ENCODE results near the gene AMZ2. TPM values are rescaled to one million over a fixed set of nuclear protein-coding genes. Genes with fewer than 3 reads are reported as not detected.

Gene AMZ2, protein sequence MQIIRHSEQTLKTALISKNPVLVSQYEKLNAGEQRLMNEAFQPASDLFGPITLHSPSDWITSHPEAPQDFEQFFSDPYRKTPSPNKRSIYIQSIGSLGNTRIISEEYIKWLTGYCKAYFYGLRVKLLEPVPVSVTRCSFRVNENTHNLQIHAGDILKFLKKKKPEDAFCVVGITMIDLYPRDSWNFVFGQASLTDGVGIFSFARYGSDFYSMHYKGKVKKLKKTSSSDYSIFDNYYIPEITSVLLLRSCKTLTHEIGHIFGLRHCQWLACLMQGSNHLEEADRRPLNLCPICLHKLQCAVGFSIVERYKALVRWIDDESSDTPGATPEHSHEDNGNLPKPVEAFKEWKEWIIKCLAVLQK
- 95.9 and 115 TPM in 2 replicates for polyA plus RNA-seq (2012; rRNA removed)
- 131 and 161 TPM in 2 replicates for polyA plus RNA-seq (2012; cell fraction: cytosol; rRNA removed)
- 86.8 and 100 TPM in 2 replicates for polyA plus RNA-seq (2012; cell fraction: nucleus; rRNA removed)

DNA sequence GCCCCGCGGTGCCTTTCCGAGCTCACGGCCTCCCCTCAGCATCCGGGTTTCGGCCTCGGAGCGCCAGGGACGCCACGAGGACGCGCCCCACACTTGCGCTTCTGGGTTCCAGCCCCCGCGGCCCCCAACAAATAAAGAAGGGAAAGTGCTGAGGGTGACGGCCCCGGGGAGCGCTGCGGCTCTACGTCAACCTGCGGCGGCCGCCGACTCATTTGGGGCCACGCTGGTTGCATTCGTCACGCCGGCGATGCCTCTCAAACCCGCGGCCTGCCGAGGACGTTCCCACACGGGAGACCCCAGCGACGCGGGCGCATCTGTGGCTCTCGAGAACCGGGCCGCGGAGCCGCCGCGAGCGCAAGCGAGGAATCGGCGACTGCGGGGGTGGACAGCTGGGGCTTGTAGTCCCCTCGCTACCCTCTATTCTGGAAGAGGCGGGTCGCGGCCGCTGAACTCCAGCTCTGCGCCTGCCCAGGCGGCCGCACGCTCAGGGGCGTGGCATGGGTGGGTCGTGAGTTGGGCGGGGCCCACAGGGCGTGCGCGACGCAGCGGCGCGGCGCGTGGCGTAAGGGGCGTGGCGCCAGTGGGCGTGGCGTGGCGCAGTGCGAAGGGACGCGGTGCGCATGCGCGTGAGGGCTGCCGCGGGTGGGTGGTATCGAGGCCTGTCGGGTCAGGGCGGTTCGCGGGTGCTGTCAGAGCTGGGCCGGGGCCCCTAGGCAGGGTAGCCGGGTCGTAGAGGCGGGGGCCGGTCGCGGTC, at the start of gene AMZ2:
TSS of gene AMZ2 (plus strand) at position 599 of the 754 bp plus-strand sequence. CDS start 2,145 bp downstream, outside the sequence.
- peak within 1 kb of the TSS; percentile 79 to 89 for H3K27ac ChIP-seq (ENCODE audit: low read depth in 2 of 2, low read length in 1 of 2)
- H3K9me3 ChIP-seq = no peaks in the 10 kb centered on the region
- no peaks in the 10 kb centered on the region for H3K27me3 ChIP-seq (ENCODE audit: insufficient read depth)
- peak within 1 kb of the TSS; percentile 76 to 79 for H3K4me3 ChIP-seq (ENCODE audit: low read depth in 2 of 2, low read length in 1 of 2)
- peaks cover 25% of the 10 kb centered on the region for H3K79me2 ChIP-seq (ENCODE audit: insufficient read depth)
- POLR2A ChIA-PET = interaction anchor here (0.5 to 2.8 kb wide), 9 partner anchors 23 to 295 kb away, joined by 3 to 12 read pairs (median 3); partner anchors contain the start of gene WIPI1
- H3K9ac ChIP-seq = peak within 1 kb of the TSS; percentile 74
- H2AFZ ChIP-seq (ENCODE audit: low read depth) = peak within 1 kb of the TSS; percentile 94
- peak within 1 kb of the TSS; percentile 86 for H3K4me2 ChIP-seq
- no peaks in the 10 kb centered on the region for H3K9me2 ChIP-seq
- peaks cover 22 to 23% of the 10 kb centered on the region in 2 experiments for H3K36me3 ChIP-seq (replicated peaks in 1 of 2; ENCODE audit: control insufficient read depth in 1 of 2, insufficient read depth in 2 of 2, low read length in 1 of 2)
- peaks cover 6 to 8% of the 10 kb centered on the region in 2 experiments; a peak in 2 of 4 replicates for H3K4me1 ChIP-seq (ENCODE audit: control insufficient read depth in 1 of 2, insufficient read depth in 2 of 2, low read depth in 1 of 2, low read length in 1 of 2)
- peaks cover 12% of the 10 kb centered on the region for H3F3A ChIP-seq (replicated peaks; ENCODE audit: insufficient read depth)
- CTCF ChIA-PET = interaction anchor here (0.7 to 3.5 kb wide), 13 partner anchors 11 to 228 kb away, joined by 3 to 19 read pairs (median 5); no protein-coding TSS in a partner anchor
- H4K20me1 ChIP-seq (ENCODE audit: insufficient read depth) = no peaks in the 10 kb centered on the region
- peak; percentile 99 for DNase-seq
- WGBS (ENCODE audit: low lambda C conversion rate) = under 1% methylated on average over 49 of the region's 97 CpGs
- TF ChIP-seq RFX5 (IDR thresholded peaks at IDR 0.05; ENCODE audit: low read length) = no peak
- TF ChIP-seq MEF2A (IDR thresholded peaks at IDR 0.05; ENCODE audit: borderline replicate concordance, low read depth) = no peak
- peak; percentile 29; the same call in 1 of the 2 replicates for TF ChIP-seq RCOR1 (IDR thresholded peaks at IDR 0.05; ENCODE audit: low read length)
- TF ChIP-seq ELF1 (IDR thresholded peaks at IDR 0.05) = no peak; the same call in 1 of the 2 replicates
- TF ChIP-seq SIN3A (IDR thresholded peaks at IDR 0.05; ENCODE audit: borderline replicate concordance, low read depth, low read length) = peak; percentile 79; the same call in 1 of the 2 replicates
- TF ChIP-seq MXI1 (IDR thresholded peaks at IDR 0.05; ENCODE audit: low read depth, low read length) = peak; percentile 86
- TF ChIP-seq YY1 (IDR thresholded peaks at IDR 0.05; ENCODE audit: low read depth) = peak; percentile 41; the same call in 1 of the 2 replicates
- no peak for TF ChIP-seq SMC3 (IDR thresholded peaks at IDR 0.05; ENCODE audit: low read depth, low read length)
- TF ChIP-seq, protein P1, sequence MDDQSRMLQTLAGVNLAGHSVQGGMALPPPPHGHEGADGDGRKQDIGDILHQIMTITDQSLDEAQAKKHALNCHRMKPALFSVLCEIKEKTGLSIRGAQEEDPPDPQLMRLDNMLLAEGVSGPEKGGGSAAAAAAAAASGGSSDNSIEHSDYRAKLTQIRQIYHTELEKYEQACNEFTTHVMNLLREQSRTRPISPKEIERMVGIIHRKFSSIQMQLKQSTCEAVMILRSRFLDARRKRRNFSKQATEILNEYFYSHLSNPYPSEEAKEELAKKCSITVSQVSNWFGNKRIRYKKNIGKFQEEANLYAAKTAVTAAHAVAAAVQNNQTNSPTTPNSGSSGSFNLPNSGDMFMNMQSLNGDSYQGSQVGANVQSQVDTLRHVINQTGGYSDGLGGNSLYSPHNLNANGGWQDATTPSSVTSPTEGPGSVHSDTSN (IDR thresholded peaks at IDR 0.05) = no peak
- TF ChIP-seq EZH2phosphoT487 (IDR thresholded peaks at IDR 0.05; ENCODE audit: borderline replicate concordance, low read depth) = no peak
- TF ChIP-seq, protein P2, sequence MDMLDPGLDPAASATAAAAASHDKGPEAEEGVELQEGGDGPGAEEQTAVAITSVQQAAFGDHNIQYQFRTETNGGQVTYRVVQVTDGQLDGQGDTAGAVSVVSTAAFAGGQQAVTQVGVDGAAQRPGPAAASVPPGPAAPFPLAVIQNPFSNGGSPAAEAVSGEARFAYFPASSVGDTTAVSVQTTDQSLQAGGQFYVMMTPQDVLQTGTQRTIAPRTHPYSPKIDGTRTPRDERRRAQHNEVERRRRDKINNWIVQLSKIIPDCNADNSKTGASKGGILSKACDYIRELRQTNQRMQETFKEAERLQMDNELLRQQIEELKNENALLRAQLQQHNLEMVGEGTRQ (IDR thresholded peaks at IDR 0.05; ENCODE audit: borderline replicate concordance, low read depth, low read length) = 0 out of 2 replicates have a peak, but pooled peaks have one; percentile 2
- no peak for TF ChIP-seq NFIC (IDR thresholded peaks at IDR 0.05; ENCODE audit: borderline replicate concordance)
- no peak for TF ChIP-seq JUND (IDR thresholded peaks at IDR 0.05)
- TF ChIP-seq GATA2 (CRISPR knock-in tag; IDR thresholded peaks at IDR 0.05) = no peak
- TF ChIP-seq TAF1 (IDR thresholded peaks at IDR 0.05; ENCODE audit: borderline replicate concordance, low read depth, low read length) = peak; percentile 77
- no peak for TF ChIP-seq EP300 (IDR thresholded peaks at IDR 0.05; ENCODE audit: borderline replicate concordance in 1 of 2, low read depth in 1 of 2, low read length in 1 of 2)
- TF ChIP-seq FOXM1 (IDR thresholded peaks at IDR 0.05; ENCODE audit: low read depth) = no peak
- peak; percentile 90 for TF ChIP-seq CHD2 (IDR thresholded peaks at IDR 0.05; ENCODE audit: low read length, partially characterized antibody)
- TF ChIP-seq, protein P3, sequence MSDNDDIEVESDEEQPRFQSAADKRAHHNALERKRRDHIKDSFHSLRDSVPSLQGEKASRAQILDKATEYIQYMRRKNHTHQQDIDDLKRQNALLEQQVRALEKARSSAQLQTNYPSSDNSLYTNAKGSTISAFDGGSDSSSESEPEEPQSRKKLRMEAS (IDR thresholded peaks at IDR 0.05; ENCODE audit: low read depth) = peak; percentile 92
- no peak for TF ChIP-seq FOXJ3 (CRISPR knock-in tag; IDR thresholded peaks at IDR 0.05)
- TF ChIP-seq, protein P4, sequence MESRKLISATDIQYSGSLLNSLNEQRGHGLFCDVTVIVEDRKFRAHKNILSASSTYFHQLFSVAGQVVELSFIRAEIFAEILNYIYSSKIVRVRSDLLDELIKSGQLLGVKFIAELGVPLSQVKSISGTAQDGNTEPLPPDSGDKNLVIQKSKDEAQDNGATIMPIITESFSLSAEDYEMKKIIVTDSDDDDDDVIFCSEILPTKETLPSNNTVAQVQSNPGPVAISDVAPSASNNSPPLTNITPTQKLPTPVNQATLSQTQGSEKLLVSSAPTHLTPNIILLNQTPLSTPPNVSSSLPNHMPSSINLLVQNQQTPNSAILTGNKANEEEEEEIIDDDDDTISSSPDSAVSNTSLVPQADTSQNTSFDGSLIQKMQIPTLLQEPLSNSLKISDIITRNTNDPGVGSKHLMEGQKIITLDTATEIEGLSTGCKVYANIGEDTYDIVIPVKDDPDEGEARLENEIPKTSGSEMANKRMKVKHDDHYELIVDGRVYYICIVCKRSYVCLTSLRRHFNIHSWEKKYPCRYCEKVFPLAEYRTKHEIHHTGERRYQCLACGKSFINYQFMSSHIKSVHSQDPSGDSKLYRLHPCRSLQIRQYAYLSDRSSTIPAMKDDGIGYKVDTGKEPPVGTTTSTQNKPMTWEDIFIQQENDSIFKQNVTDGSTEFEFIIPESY (IDR thresholded peaks at IDR 0.05; ENCODE audit: borderline replicate concordance, low read depth) = no peak
- no peak for TF ChIP-seq TCF12 (IDR thresholded peaks at IDR 0.05)
- TF ChIP-seq RAD21 (IDR thresholded peaks at IDR 0.05; ENCODE audit: low read length) = no peak
- TF ChIP-seq RXRA (IDR thresholded peaks at IDR 0.05; ENCODE audit: borderline replicate concordance, low read depth) = no peak
- TF ChIP-seq, protein P5, sequence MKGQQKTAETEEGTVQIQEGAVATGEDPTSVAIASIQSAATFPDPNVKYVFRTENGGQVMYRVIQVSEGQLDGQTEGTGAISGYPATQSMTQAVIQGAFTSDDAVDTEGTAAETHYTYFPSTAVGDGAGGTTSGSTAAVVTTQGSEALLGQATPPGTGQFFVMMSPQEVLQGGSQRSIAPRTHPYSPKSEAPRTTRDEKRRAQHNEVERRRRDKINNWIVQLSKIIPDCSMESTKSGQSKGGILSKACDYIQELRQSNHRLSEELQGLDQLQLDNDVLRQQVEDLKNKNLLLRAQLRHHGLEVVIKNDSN (IDR thresholded peaks at IDR 0.05; ENCODE audit: borderline replicate concordance, low read depth) = 0 out of 2 replicates have a peak, but pooled peaks have one; percentile 38

Data from SK-N-SH (cell line).